Spleen (tissue), 7 donors: ENCODE measurements around the gene TENM4.

Source experiments
- CTCF ChIP-seq, 11 experiments: fragments of 200-600 bp in 7 of 11; fragments of 450-650 bp in 4 of 11; sonication (generic) in 4 of 11; IDR thresholded peaks in 8 of 11; conservative IDR thresholded peaks in 3 of 11; 1 replicate in 7 of 11; 2 replicates in 4 of 11; pipeline versions ENCODE4 v1.4.0 to v1.8.0; 2016 to 2021; ENCODE audit warnings: antibody characterized with exemption in 11 of 11, inconsistent platforms in 4 of 11, mild to moderate bottlenecking in 1 of 11
- POLR2A ChIP-seq, 3 donors: fragments of 450-650 bp; IDR thresholded peaks; one replicate each; pipeline ENCODE4 v1.5.1; 2017; ENCODE audit warnings: antibody characterized with exemption in 3 of 3, mild to moderate bottlenecking in 1 of 3
- POLR2AphosphoS5 ChIP-seq, 3 donors: sonication (generic); formaldehyde crosslinking; IDR thresholded peaks; one replicate each; pipeline ENCODE4 v1.5.1; 2017; ENCODE audit warnings: antibody characterized with exemption in 3 of 3
- donor health status: DM: no; HTN: no; CAD: no; lungs with moderate emphysema.
- donor health status: DM: no; HTN: no; CAD: no.
- donor health status: DM: no; HTN: no; CAD: no.

GRCh38 chr11:78646564-78647185 lies 794.2 kb downstream of the TENM4 start:
- no peak for TF ChIP-seq POLR2A (IDR thresholded peaks at IDR 0.05)
- TF ChIP-seq CTCF (IDR thresholded peaks at IDR 0.05 in 8 of 11, conservative IDR thresholded peaks at IDR 0.05 in 3 of 11), result peak; percentile 27 to 84 (median 72)
- no peak for TF ChIP-seq POLR2AphosphoS5 (IDR thresholded peaks at IDR 0.05)
